ENCODE measurements around the gene INPP5J.
"Not testable (repeated sequence)": the region's sequence is repeated elsewhere in the genome, so short reads cannot be mapped to it uniquely, and the experiment has no call there.

The INPP5J gene

GRCh38 chr22:31092161-31092560, 30.6 kb upstream of the INPP5J start:
- no peak for TF ChIP-seq CTCF (IDR thresholded peaks at IDR 0.05; ENCODE audit: control extremely low read depth, extremely low read depth, low read depth, missing control alignments)
- DNase-seq (ENCODE audit: extremely low spot score): no peak
- ChIA-PET POLR2A (no interaction called here), CTCF (interaction anchor here (0.8 to 1.8 kb wide), 5 partner anchors 8 to 181 kb away, joined by 3 to 5 read pairs (median 3); partner anchors contain the start of gene SELENOM)

- no peak for DNase-seq (ENCODE audit: extremely low spot score)
- TF ChIP-seq CTCF (IDR thresholded peaks at IDR 0.05; ENCODE audit: control extremely low read depth, extremely low read depth, low read depth, missing control alignments): no peak
- ChIA-PET CTCF (interaction anchor here (1.0 to 1.8 kb wide), 5 partner anchors 8 to 193 kb away, joined by 3 to 12 read pairs (median 5); no protein-coding TSS in a partner anchor), POLR2A (no interaction called here)
Observed at GRCh38 chr22:31093086-31093850, 29.5 kb upstream of the INPP5J start.

GRCh38 chr22:31094021-31094551, 28.7 kb upstream of the INPP5J start:
- CTCF ChIA-PET: interaction anchor here (1.0 to 1.7 kb wide), 3 partner anchors 9 to 192 kb away, joined by 3 to 12 read pairs (median 5); no protein-coding TSS in a partner anchor
- no peak for TF ChIP-seq CTCF (IDR thresholded peaks at IDR 0.05; ENCODE audit: control extremely low read depth, extremely low read depth, low read depth, missing control alignments)
- no peak for DNase-seq (ENCODE audit: extremely low spot score)
- POLR2A ChIA-PET: no interaction called here

- ChIA-PET CTCF (interaction anchor here (1.7 kb wide), 2 partner anchors 10 to 178 kb away, joined by 5 to 12 read pairs; no protein-coding TSS in a partner anchor), POLR2A (interaction anchor here (0.7 kb wide), 1 partner anchor 305 kb away, joined by 3 read pairs; the partner anchor contains the start of gene DRG1)
- DNase-seq (ENCODE audit: extremely low spot score): no peak
- no peak for TF ChIP-seq CTCF (IDR thresholded peaks at IDR 0.05; ENCODE audit: control extremely low read depth, extremely low read depth, low read depth, missing control alignments)
Observed at GRCh38 chr22:31094741-31095140, 28.0 kb upstream of the INPP5J start.

- TF ChIP-seq CTCF (IDR thresholded peaks at IDR 0.05; ENCODE audit: control extremely low read depth, extremely low read depth, low read depth, missing control alignments): no peak
- ChIA-PET CTCF (interaction anchor here (0.8 to 2.4 kb wide), 7 partner anchors 8 to 216 kb away, joined by 3 to 19 read pairs (median 3); partner anchors contain the start of gene SELENOM), POLR2A (no interaction called here)
- no peak for DNase-seq (ENCODE audit: extremely low spot score)
Observed at GRCh38 chr22:31095637-31096249, 27.0 kb upstream of the INPP5J start.

- CTCF ChIA-PET: interaction anchor here (0.8 to 2.4 kb wide), 6 partner anchors 9 to 215 kb away, joined by 3 to 19 read pairs (median 3); partner anchors contain the start of gene SELENOM
- POLR2A ChIA-PET: no interaction called here
- no peak for DNase-seq (ENCODE audit: extremely low spot score)
- TF ChIP-seq CTCF (IDR thresholded peaks at IDR 0.05; ENCODE audit: control extremely low read depth, extremely low read depth, low read depth, missing control alignments): no peak
Observed at GRCh38 chr22:31096657-31097279, 26.0 kb upstream of the INPP5J start.

- DNase-seq (ENCODE audit: extremely low spot score); POLR2A ChIA-PET: not testable (repeated sequence)
- CTCF ChIA-PET: interaction anchor here (2.4 kb wide), 1 partner anchor 13 kb away, joined by 19 read pairs; no protein-coding TSS in a partner anchor
Observed at GRCh38 chr22:31097539-31097938, 25.2 kb upstream of the INPP5J start.

Data from GM10248 (cell line).